Esophagus muscularis mucosa (tissue), 3 donors: Measurements from ENCODE around the gene PPP1R12B.

Experiments
- POLR2A ChIP-seq: fragments of 450-650 bp; IDR thresholded peaks from one replicate; pipeline ENCODE4 v1.6.1; 2017; ENCODE audit warnings: antibody characterized with exemption, moderate library complexity, mild to moderate bottlenecking, low read depth
- TF ChIP-seq, protein P1 (sequence below), 3 experiments: fragments of 200-600 bp in 2 of 3; fragments of 450-650 bp in 1 of 3; sonication (generic) in 2 of 3; IDR thresholded peaks; one replicate each; pipeline ENCODE4 v1.5.1; 2017 to 2019; ENCODE audit warnings: antibody characterized with exemption in 3 of 3, mild to moderate bottlenecking in 2 of 3, moderate library complexity in 1 of 3

DNA sequence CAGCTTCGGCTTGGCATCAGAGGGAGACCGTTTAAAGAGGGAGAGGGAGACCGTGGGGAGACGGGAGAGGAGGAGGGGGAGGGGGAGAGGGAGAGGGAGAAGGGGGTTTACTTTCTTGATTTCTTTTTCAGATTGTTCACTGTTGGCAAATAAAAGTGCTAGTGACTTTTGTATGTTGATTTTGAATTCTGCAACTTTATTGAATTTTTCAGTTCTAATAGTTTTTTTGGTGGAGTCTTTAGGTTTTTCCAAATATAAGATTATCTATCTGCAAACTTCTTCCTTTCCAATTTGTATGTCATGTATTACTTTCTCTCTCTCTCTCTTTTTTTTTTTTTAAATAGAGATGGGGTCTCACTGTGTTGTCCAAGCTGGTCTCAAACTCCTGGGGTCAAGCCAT is 104.0 kb downstream of the PPP1R12B start:
- TF ChIP-seq, protein P1, sequence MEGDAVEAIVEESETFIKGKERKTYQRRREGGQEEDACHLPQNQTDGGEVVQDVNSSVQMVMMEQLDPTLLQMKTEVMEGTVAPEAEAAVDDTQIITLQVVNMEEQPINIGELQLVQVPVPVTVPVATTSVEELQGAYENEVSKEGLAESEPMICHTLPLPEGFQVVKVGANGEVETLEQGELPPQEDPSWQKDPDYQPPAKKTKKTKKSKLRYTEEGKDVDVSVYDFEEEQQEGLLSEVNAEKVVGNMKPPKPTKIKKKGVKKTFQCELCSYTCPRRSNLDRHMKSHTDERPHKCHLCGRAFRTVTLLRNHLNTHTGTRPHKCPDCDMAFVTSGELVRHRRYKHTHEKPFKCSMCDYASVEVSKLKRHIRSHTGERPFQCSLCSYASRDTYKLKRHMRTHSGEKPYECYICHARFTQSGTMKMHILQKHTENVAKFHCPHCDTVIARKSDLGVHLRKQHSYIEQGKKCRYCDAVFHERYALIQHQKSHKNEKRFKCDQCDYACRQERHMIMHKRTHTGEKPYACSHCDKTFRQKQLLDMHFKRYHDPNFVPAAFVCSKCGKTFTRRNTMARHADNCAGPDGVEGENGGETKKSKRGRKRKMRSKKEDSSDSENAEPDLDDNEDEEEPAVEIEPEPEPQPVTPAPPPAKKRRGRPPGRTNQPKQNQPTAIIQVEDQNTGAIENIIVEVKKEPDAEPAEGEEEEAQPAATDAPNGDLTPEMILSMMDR (IDR thresholded peaks at IDR 0.05) = no peak
- TF ChIP-seq POLR2A = no peak
